Transverse colon (tissue), 4 donors: ENCODE measurements around the gene MAGI1.

Source experiments
- CTCF ChIP-seq, 5 experiments: fragments of 200-600 bp in 3 of 5; fragments of 450-650 bp in 2 of 5; sonication (generic) in 3 of 5; IDR thresholded peaks; 1 replicate in 2 of 5; 2 replicates in 3 of 5; pipeline ENCODE4 v1.5.1; 2016 to 2017; ENCODE audit warnings: antibody characterized with exemption in 5 of 5, inconsistent platforms in 3 of 5, mild to moderate bottlenecking in 2 of 5, moderate library complexity in 1 of 5
- EP300 ChIP-seq: sonication (generic); formaldehyde crosslinking; IDR thresholded peaks from one replicate; pipeline ENCODE4 v1.6.1; 2017; ENCODE audit warnings: antibody characterized with exemption, low read depth
- POLR2A ChIP-seq: fragments of 450-650 bp; IDR thresholded peaks from one replicate; pipeline ENCODE4 v1.6.1; 2016; ENCODE audit warnings: antibody characterized with exemption, mild to moderate bottlenecking, moderate library complexity
- POLR2AphosphoS5 ChIP-seq, 3 donors: sonication (generic); formaldehyde crosslinking; IDR thresholded peaks; one replicate each; pipeline ENCODE4 v1.6.1; 2016; ENCODE audit warnings: antibody characterized with exemption in 3 of 3

GRCh38 chr3:65843732-65844131 is 195.0 kb downstream of the MAGI1 start:
- TF ChIP-seq POLR2AphosphoS5 (IDR thresholded peaks at IDR 0.05) (no peak), CTCF (IDR thresholded peaks at IDR 0.05) (no peak), EP300 (no peak), POLR2A (no peak)
